ENCODE results near the gene KCNN1. TPM values are rescaled to one million over a fixed set of nuclear protein-coding genes. Genes with fewer than 3 reads are reported as not detected.

KCNN1 gene
- total RNA-seq, 1 donor from 2014 or later: 1.5 TPM

GRCh38 chr19:17957885-17958284, 9.0 kb upstream of the KCNN1 start:
- no peak overlapping the region for H3K4me3 ChIP-seq (ENCODE audit: insufficient read depth, low read depth, low read length)
- H3K27me3 Mint-ChIP-seq (ENCODE audit: low read depth, unreplicated experiment): peaks cover 38% of the 10 kb centered on the region
- peaks cover 26% of the 10 kb centered on the region for H3K27me3 ChIP-seq (ENCODE audit: insufficient read depth, low read length)
- H3K4me1 Mint-ChIP-seq (ENCODE audit: low read depth, unreplicated experiment): no peaks in the 10 kb centered on the region
- no peaks in the 10 kb centered on the region for H3K36me3 Mint-ChIP-seq (ENCODE audit: low read depth, unreplicated experiment)
- no peak overlapping the region for H2AFZ ChIP-seq (ENCODE audit: low read depth, low read length)
- no peaks in the 10 kb centered on the region for H3K4me1 ChIP-seq (ENCODE audit: insufficient read depth, low read length)
- no peaks in the 10 kb centered on the region for H3K9me3 ChIP-seq (ENCODE audit: insufficient read depth, low read depth, low read length)
- no peak overlapping the region for H3K4me3 Mint-ChIP-seq (ENCODE audit: unreplicated experiment)
- no peak for FAIRE-seq
- H3K27ac ChIP-seq (ENCODE audit: low read depth, low read length): no peak overlapping the region
- H3K9ac ChIP-seq (ENCODE audit: low read length): no peak overlapping the region
- H3K79me2 ChIP-seq (ENCODE audit: insufficient read depth, low read length): no peaks in the 10 kb centered on the region
- no peak overlapping the region for H3K4me2 ChIP-seq (ENCODE audit: low read length)
- no peak overlapping the region for H3K27ac Mint-ChIP-seq (ENCODE audit: unreplicated experiment)
- H3K36me3 ChIP-seq (ENCODE audit: insufficient read depth, low read length): no peaks in the 10 kb centered on the region
- no peak for DNase-seq (ENCODE audit: low read depth)
- no peaks in the 10 kb centered on the region for H3K9me3 Mint-ChIP-seq (ENCODE audit: unreplicated experiment)
- H4K20me1 ChIP-seq (ENCODE audit: insufficient read depth, low read length): no peaks in the 10 kb centered on the region
- TF ChIP-seq EZH2 (IDR thresholded peaks at IDR 0.05; ENCODE audit: insufficient read depth, low read length): no peak
- TF ChIP-seq CTCF (IDR thresholded peaks at IDR 0.05; ENCODE audit: insufficient read depth, low read depth, low read length): no peak

- peaks cover 25% of the 10 kb centered on the region for H3K27me3 ChIP-seq (ENCODE audit: insufficient read depth, low read length)
- no peak for DNase-seq (ENCODE audit: low read depth)
Observed at GRCh38 chr19:17963936-17964691, 2.8 kb upstream of the KCNN1 start.

More at GRCh38 chr19:17963936-17964691, 2.8 kb upstream of the KCNN1 start:
- H3K36me3 ChIP-seq (ENCODE audit: insufficient read depth, low read length): no peaks in the 10 kb centered on the region
- peaks cover 3% of the 10 kb centered on the region for H4K20me1 ChIP-seq (ENCODE audit: insufficient read depth, low read length)
- no peak for TF ChIP-seq EZH2 (IDR thresholded peaks at IDR 0.05; ENCODE audit: insufficient read depth, low read length)
- TF ChIP-seq CTCF (IDR thresholded peaks at IDR 0.05; ENCODE audit: insufficient read depth, low read depth, low read length): no peak
- no peak overlapping the region for H3K4me3 Mint-ChIP-seq (ENCODE audit: unreplicated experiment)
- no peak for FAIRE-seq
- H3K27ac ChIP-seq (ENCODE audit: low read depth, low read length): no peak overlapping the region
- H3K4me1 Mint-ChIP-seq (ENCODE audit: low read depth, unreplicated experiment): no peaks in the 10 kb centered on the region
- H3K36me3 Mint-ChIP-seq (ENCODE audit: low read depth, unreplicated experiment): no peaks in the 10 kb centered on the region
- H3K79me2 ChIP-seq (ENCODE audit: insufficient read depth, low read length): no peaks in the 10 kb centered on the region
- no peaks in the 10 kb centered on the region for H3K9me3 ChIP-seq (ENCODE audit: insufficient read depth, low read depth, low read length)
- no peaks in the 10 kb centered on the region for H3K4me1 ChIP-seq (ENCODE audit: insufficient read depth, low read length)
- no peak overlapping the region for H3K4me3 ChIP-seq (ENCODE audit: insufficient read depth, low read depth, low read length)
- H3K27me3 Mint-ChIP-seq (ENCODE audit: low read depth, unreplicated experiment): peaks cover 43% of the 10 kb centered on the region
- H3K27ac Mint-ChIP-seq (ENCODE audit: unreplicated experiment): no peak overlapping the region
- no peak overlapping the region for H3K9ac ChIP-seq (ENCODE audit: low read length)
- no peak overlapping the region for H3K4me2 ChIP-seq (ENCODE audit: low read length)
- H2AFZ ChIP-seq (ENCODE audit: low read depth, low read length): no peak overlapping the region
- H3K9me3 Mint-ChIP-seq (ENCODE audit: unreplicated experiment): no peaks in the 10 kb centered on the region
